ENCODE measurements around the gene PNKP. TPM values are rescaled to one million over a fixed set of nuclear protein-coding genes. Genes with fewer than 3 reads are reported as not detected.
A peak's percentile ranks its signal among the peaks of the same experiment; 100 is the strongest.

Gene PNKP
- total RNA-seq, 1 experiment from 2014 or later = 130 TPM

DNA sequence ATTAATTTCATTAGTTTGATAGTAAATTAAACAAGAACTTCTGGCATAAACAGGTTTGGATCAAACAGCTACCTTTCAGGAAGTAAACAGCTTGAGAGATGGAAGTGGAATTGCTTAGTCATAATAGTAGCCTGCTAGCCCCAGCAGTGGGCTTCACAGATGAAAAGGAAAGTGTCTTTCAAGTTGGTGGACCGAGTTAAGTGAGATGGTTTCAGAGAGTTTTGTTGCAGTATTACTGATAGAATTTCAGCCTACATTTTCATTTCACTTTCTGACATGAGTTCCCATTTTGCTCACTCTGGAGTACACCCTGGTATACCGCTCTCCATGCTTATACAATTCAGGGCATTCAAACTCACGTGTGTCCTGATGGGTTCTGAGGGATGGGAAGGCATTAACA lies 18.4 kb downstream of the PNKP start:
- POLR2A ChIA-PET (ENCODE audit: low non-redundant PET) = no interaction called here
- intact Hi-C loops (cut with micrococcal nuclease; ENCODE audit: unreplicated experiment) = no loop called here
- CTCF ChIA-PET = interaction anchor here (0.6 kb wide), 1 partner anchor 172 kb away, joined by 4 read pairs; the partner anchor contains the start of gene PRMT1
- Histone ChIP-seq H3K27ac (ENCODE audit: low read depth, low read length, poor library complexity, severe bottlenecking) (no peak overlapping the region), H3K36me3 (ENCODE audit: insufficient read depth, low read length, poor library complexity, severe bottlenecking) (peaks cover 6% of the 10 kb centered on the region), H3K9me3 (ENCODE audit: low read depth, low read length, poor library complexity, severe bottlenecking) (peaks cover 9% of the 10 kb centered on the region), H3K27me3 (replicated peaks; ENCODE audit: insufficient read depth, low read depth, low read length, poor library complexity) (no peaks in the 10 kb centered on the region), H3K4me3 (ENCODE audit: low read depth, low read length, poor library complexity, severe bottlenecking) (no peak overlapping the region), H3K4me1 (ENCODE audit: insufficient read depth, low read length, poor library complexity, severe bottlenecking) (peaks cover 19% of the 10 kb centered on the region)
- TF ChIP-seq, protein P1, sequence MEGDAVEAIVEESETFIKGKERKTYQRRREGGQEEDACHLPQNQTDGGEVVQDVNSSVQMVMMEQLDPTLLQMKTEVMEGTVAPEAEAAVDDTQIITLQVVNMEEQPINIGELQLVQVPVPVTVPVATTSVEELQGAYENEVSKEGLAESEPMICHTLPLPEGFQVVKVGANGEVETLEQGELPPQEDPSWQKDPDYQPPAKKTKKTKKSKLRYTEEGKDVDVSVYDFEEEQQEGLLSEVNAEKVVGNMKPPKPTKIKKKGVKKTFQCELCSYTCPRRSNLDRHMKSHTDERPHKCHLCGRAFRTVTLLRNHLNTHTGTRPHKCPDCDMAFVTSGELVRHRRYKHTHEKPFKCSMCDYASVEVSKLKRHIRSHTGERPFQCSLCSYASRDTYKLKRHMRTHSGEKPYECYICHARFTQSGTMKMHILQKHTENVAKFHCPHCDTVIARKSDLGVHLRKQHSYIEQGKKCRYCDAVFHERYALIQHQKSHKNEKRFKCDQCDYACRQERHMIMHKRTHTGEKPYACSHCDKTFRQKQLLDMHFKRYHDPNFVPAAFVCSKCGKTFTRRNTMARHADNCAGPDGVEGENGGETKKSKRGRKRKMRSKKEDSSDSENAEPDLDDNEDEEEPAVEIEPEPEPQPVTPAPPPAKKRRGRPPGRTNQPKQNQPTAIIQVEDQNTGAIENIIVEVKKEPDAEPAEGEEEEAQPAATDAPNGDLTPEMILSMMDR (conservative IDR thresholded peaks at IDR 0.05; ENCODE audit: low read depth, low read length) = no peak
- TF ChIP-seq EZH2 (IDR thresholded peaks at IDR 0.05; ENCODE audit: borderline replicate concordance, low read depth, low read length, poor library complexity, severe bottlenecking) = no peak
- DNase-seq (ENCODE audit: low spot score) = no peak
- no TSS peak for BruUV-seq (replicated peaks)

DNA sequence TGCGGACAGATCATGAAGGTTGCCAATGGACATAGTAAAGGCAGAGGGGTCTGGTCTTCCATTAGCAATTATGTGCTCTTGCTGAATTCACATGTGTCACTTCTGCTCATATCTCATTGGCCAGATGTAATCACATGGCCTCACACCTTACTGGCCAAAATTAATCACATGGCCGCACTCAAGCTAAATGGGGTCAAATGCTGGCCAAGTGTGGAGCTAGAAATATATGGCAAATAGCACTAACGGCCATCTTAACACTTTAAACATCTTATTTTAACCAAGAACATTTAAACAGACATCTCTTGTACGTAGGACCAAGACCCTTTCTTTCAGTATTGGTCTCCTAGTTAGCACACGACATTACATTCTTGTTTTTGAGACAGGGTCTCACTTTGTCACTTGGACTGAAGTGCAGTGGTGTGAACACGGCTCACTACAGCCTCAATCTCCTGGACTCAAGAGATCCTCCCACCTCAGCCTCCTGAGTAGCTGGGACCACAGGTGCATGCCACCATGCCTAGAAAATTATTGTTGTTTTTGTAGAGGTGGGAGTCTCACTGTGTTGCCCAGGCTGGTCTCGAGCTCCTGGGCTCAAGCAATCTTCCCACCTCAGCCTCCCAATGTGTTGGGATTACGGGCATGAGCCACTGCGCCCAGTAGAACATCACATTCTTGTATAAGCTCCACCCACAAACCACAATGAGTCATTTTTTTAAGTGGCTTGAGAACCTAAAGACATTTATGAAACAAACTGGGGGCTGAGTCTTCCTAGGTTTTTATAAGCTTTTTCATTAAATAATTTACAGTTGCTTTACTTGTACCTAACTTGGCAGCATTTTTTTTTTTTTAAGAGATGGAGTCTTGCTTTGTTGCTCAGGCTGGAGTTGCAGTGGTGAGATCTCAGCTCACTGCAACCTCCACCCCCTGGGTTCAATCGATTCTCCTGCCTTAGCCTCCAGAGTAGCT lies 19.4 kb downstream of the PNKP start:
- ChIA-PET CTCF (interaction anchor here (0.8 kb wide), 1 partner anchor 21 kb away, joined by 3 read pairs; no protein-coding TSS in a partner anchor), POLR2A (ENCODE audit: low non-redundant PET) (interaction anchor here (0.7 kb wide), 1 partner anchor 33 kb away, joined by 4 read pairs; no protein-coding TSS in a partner anchor)
- peaks cover 11% of the 10 kb centered on the region for H3K4me1 ChIP-seq (ENCODE audit: insufficient read depth, low read length, poor library complexity, severe bottlenecking)
- no peak overlapping the region for H3K4me3 ChIP-seq (ENCODE audit: low read depth, low read length, poor library complexity, severe bottlenecking)
- TF ChIP-seq, protein P1 (conservative IDR thresholded peaks at IDR 0.05; ENCODE audit: low read depth, low read length) = no peak
- TF ChIP-seq EZH2 (IDR thresholded peaks at IDR 0.05; ENCODE audit: borderline replicate concordance, low read depth, low read length, poor library complexity, severe bottlenecking) = no peak
- BruUV-seq (replicated peaks) = no TSS peak
- H3K9me3 ChIP-seq (ENCODE audit: low read depth, low read length, poor library complexity, severe bottlenecking) = peaks cover 9% of the 10 kb centered on the region
- no peak overlapping the region for H3K27ac ChIP-seq (ENCODE audit: low read depth, low read length, poor library complexity, severe bottlenecking)
- intact Hi-C loops (cut with micrococcal nuclease; ENCODE audit: unreplicated experiment) = no loop called here
- peaks cover 6% of the 10 kb centered on the region for H3K36me3 ChIP-seq (ENCODE audit: insufficient read depth, low read length, poor library complexity, severe bottlenecking)
- no peaks in the 10 kb centered on the region for H3K27me3 ChIP-seq (replicated peaks; ENCODE audit: insufficient read depth, low read depth, low read length, poor library complexity)
- peak; percentile 79 for DNase-seq (ENCODE audit: low spot score)

DNA sequence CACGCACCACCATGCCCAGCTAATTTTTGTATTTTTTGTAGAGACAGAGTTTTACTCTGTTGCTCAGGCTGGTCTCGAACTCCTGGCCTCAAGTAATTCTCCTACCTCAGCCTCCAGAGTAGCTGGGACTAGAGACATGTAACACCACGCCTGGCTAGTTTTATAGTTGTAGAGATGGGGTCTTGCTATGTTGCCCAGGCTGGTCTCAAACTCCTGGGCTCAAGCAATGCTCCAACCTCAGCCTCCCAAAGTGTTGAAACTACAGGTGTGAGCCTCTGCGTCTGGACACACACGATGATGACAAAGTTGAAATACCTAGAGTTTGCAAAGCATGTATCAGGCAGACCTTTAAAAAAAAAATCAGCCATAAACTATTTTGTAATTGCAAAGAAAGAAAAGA lies 21.0 kb downstream of the PNKP start:
- ChIA-PET CTCF (no interaction called here), POLR2A (ENCODE audit: low non-redundant PET) (no interaction called here)
- H3K9me3 ChIP-seq (ENCODE audit: low read depth, low read length, poor library complexity, severe bottlenecking) = peaks cover 9% of the 10 kb centered on the region
- no peak overlapping the region for H3K4me3 ChIP-seq (ENCODE audit: low read depth, low read length, poor library complexity, severe bottlenecking)
- H3K36me3 ChIP-seq (ENCODE audit: insufficient read depth, low read length, poor library complexity, severe bottlenecking) = peaks cover 6% of the 10 kb centered on the region
- BruUV-seq (replicated peaks) = no TSS peak
- no peaks in the 10 kb centered on the region for H3K27me3 ChIP-seq (replicated peaks; ENCODE audit: insufficient read depth, low read depth, low read length, poor library complexity)
- H3K27ac ChIP-seq (ENCODE audit: low read depth, low read length, poor library complexity, severe bottlenecking) = no peak overlapping the region
- peaks cover 5% of the 10 kb centered on the region for H3K4me1 ChIP-seq (ENCODE audit: insufficient read depth, low read length, poor library complexity, severe bottlenecking)
- DNase-seq (ENCODE audit: low spot score) = no peak
- no peak for TF ChIP-seq EZH2 (IDR thresholded peaks at IDR 0.05; ENCODE audit: borderline replicate concordance, low read depth, low read length, poor library complexity, severe bottlenecking)
- TF ChIP-seq, protein P1 (conservative IDR thresholded peaks at IDR 0.05; ENCODE audit: low read depth, low read length) = no peak
- intact Hi-C loops (cut with micrococcal nuclease; ENCODE audit: unreplicated experiment) = no loop called here
